ENCODE results near the gene UBA3.

The UBA3 gene

GRCh38 chr3:69080233-69080920, at the start of gene UBA3:
Gene UBA3, minus strand, starts transcription at chr3:69080365. Its CDS starts 12 bp downstream, at chr3:69080353.
- DNase-seq = peak; percentile 7

GRCh38 chr3:69129531-69129930, 49.4 kb upstream of the UBA3 start:
- no peak for DNase-seq

GRCh38 chr3:69128509-69128908, 48.3 kb upstream of the UBA3 start:
- DNase-seq = no peak

- DNase-seq = no peak
These were observed 46.8 kb upstream of the UBA3 start for GRCh38 chr3:69126999-69127398.

GRCh38 chr3:69126216-69126615, 46.1 kb upstream of the UBA3 start:
- DNase-seq = no peak

GRCh38 chr3:69122403-69122802, 42.2 kb upstream of the UBA3 start, which contains the start of gene LMOD3:
Gene LMOD3, minus strand, starts transcription at chr3:69122595. Its CDS starts 209 bp downstream, at chr3:69122386.
- DNase-seq = no peak

- no peak for DNase-seq
These were observed 41.8 kb upstream of the UBA3 start for GRCh38 chr3:69121950-69122349.

GRCh38 chr3:69121513-69121912, 41.3 kb upstream of the UBA3 start:
- DNase-seq = no peak

- no peak for DNase-seq
These were observed 40.8 kb upstream of the UBA3 start for GRCh38 chr3:69120879-69121464.

GRCh38 chr3:69119681-69120080, 39.5 kb upstream of the UBA3 start:
- no peak for DNase-seq

GRCh38 chr3:69119138-69119537, 39.0 kb upstream of the UBA3 start:
- no peak for DNase-seq

GRCh38 chr3:69118555-69118954, 38.4 kb upstream of the UBA3 start:
- no peak for DNase-seq

GRCh38 chr3:69116897-69117296, 36.7 kb upstream of the UBA3 start:
- DNase-seq = no peak

- no peak for DNase-seq
These were observed 36.0 kb upstream of the UBA3 start for GRCh38 chr3:69116162-69116561.

- no peak for DNase-seq
These were observed 35.6 kb upstream of the UBA3 start for GRCh38 chr3:69115731-69116130.

GRCh38 chr3:69113536-69113935, 33.4 kb upstream of the UBA3 start:
- no peak for DNase-seq

- DNase-seq = no peak
These were observed 30.9 kb upstream of the UBA3 start for GRCh38 chr3:69110941-69111546.

GRCh38 chr3:69108811-69109210, 28.6 kb upstream of the UBA3 start:
- DNase-seq = no peak

- DNase-seq = no peak
These were observed 27.7 kb upstream of the UBA3 start for GRCh38 chr3:69107841-69108240.

- no peak for DNase-seq
These were observed 25.2 kb upstream of the UBA3 start for GRCh38 chr3:69105320-69105719.

GRCh38 chr3:69104586-69104985, 24.4 kb upstream of the UBA3 start:
- no peak for DNase-seq

- no peak for DNase-seq
These were observed 23.0 kb upstream of the UBA3 start for GRCh38 chr3:69103123-69103522.

GRCh38 chr3:69102384-69102783, 22.2 kb upstream of the UBA3 start:
- no peak for DNase-seq

- DNase-seq = no peak
These were observed 19.4 kb upstream of the UBA3 start for GRCh38 chr3:69099576-69099975.

Measured in GOT3 (cell line).